ENCODE measurements around the gene OSBPL9. TPM values are rescaled to one million over a fixed set of nuclear protein-coding genes. Genes with fewer than 3 reads are reported as not detected.

OSBPL9 gene
- total and polyA plus RNA-seq, 9 of the 15 experiments (the other 6 are each of a cell fraction or from before 2014, with no cell fraction given), result 43.9 to 217 (median 170) TPM

GRCh38 chr1:51741121-51741681, 124.3 kb downstream of the OSBPL9 start (continued):
- TF ChIP-seq MEIS2 (IDR thresholded peaks at IDR 0.05; ENCODE audit: partially characterized antibody), result no peak
- TF ChIP-seq USF2 (CRISPR knock-in tag; IDR thresholded peaks at IDR 0.05), result no peak
- no peak for TF ChIP-seq U2AF2 (optimal IDR thresholded peaks at IDR 0.05; ENCODE audit: low read depth, low read length)
- TF ChIP-seq HDAC1 (IDR thresholded peaks at IDR 0.05), result peak; percentile 42 to 53; a peak in 2 of 4 replicates
- TF ChIP-seq, protein P1, sequence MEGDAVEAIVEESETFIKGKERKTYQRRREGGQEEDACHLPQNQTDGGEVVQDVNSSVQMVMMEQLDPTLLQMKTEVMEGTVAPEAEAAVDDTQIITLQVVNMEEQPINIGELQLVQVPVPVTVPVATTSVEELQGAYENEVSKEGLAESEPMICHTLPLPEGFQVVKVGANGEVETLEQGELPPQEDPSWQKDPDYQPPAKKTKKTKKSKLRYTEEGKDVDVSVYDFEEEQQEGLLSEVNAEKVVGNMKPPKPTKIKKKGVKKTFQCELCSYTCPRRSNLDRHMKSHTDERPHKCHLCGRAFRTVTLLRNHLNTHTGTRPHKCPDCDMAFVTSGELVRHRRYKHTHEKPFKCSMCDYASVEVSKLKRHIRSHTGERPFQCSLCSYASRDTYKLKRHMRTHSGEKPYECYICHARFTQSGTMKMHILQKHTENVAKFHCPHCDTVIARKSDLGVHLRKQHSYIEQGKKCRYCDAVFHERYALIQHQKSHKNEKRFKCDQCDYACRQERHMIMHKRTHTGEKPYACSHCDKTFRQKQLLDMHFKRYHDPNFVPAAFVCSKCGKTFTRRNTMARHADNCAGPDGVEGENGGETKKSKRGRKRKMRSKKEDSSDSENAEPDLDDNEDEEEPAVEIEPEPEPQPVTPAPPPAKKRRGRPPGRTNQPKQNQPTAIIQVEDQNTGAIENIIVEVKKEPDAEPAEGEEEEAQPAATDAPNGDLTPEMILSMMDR (IDR thresholded peaks at IDR 0.05 in 2 of 3, conservative IDR thresholded peaks at IDR 0.05 in 1 of 3; ENCODE audit: insufficient read depth in 2 of 3, low read depth in 1 of 3, low read length in 3 of 3), result no peak
- TF ChIP-seq XRCC5 (IDR thresholded peaks at IDR 0.05; ENCODE audit: low read depth, low read length), result no peak
- TF ChIP-seq FOXK2 (conservative IDR thresholded peaks at IDR 0.05 in 1 of 2, IDR thresholded peaks at IDR 0.05 in 1 of 2; ENCODE audit: low read depth in 2 of 2), result peak in 1 of 2 experiments; percentile 21; a peak in 1 of 4 replicates
- no peak for TF ChIP-seq MYNN (IDR thresholded peaks at IDR 0.05)
- TF ChIP-seq MYNN (CRISPR knock-in tag; IDR thresholded peaks at IDR 0.05), result no peak
- no peak for TF ChIP-seq CHCHD3 (CRISPR knock-in tag; IDR thresholded peaks at IDR 0.05)
- TF ChIP-seq HDGF (IDR thresholded peaks at IDR 0.05), result no peak
- no peak for TF ChIP-seq SETDB1 (IDR thresholded peaks at IDR 0.05; ENCODE audit: low read length)
- TF ChIP-seq SIX5 (IDR thresholded peaks at IDR 0.05; ENCODE audit: borderline replicate concordance in 1 of 2, insufficient read depth in 1 of 2, low read depth in 1 of 2, low read length in 2 of 2), result no peak
- TF ChIP-seq NR4A1 (CRISPR knock-in tag; IDR thresholded peaks at IDR 0.05), result no peak
- no peak for TF ChIP-seq NR4A1 (tag; IDR thresholded peaks at IDR 0.05)
- no peak for TF ChIP-seq CHD1 (IDR thresholded peaks at IDR 0.05; ENCODE audit: low read length)
- no peak for TF ChIP-seq SRSF9 (IDR thresholded peaks at IDR 0.05; ENCODE audit: borderline replicate concordance, low read depth, low read length)
- TF ChIP-seq SMAD3 (CRISPR knock-in tag; conservative IDR thresholded peaks at IDR 0.05), result no peak
- TF ChIP-seq POLR2G (IDR thresholded peaks at IDR 0.05; ENCODE audit: low read depth, low read length), result no peak
- TF ChIP-seq CCNT2 (IDR thresholded peaks at IDR 0.05; ENCODE audit: borderline replicate concordance, extremely low read depth, insufficient read length, low read depth, low read length), result no peak
- peak; percentile 82; the same call in 1 of the 2 replicates for TF ChIP-seq OTX1 (CRISPR knock-in tag; IDR thresholded peaks at IDR 0.05)
- TF ChIP-seq BRD9 (IDR thresholded peaks at IDR 0.05; ENCODE audit: low read depth, partially characterized antibody), result no peak
- TF ChIP-seq ILK (tag; IDR thresholded peaks at IDR 0.05; ENCODE audit: borderline replicate concordance, low read depth), result no peak
- no peak for TF ChIP-seq ZNF24 (IDR thresholded peaks at IDR 0.05)
- no peak for TF ChIP-seq FOXJ2 (tag; IDR thresholded peaks at IDR 0.05)
- TF ChIP-seq CHD2 (IDR thresholded peaks at IDR 0.05; ENCODE audit: low read depth, low read length), result no peak
- no peak for TF ChIP-seq MECOM (CRISPR knock-in tag; IDR thresholded peaks at IDR 0.05)
